Panc1 (cell line): ENCODE data around the gene MAPRE2.

ENCODE experiments used
- POLR2AphosphoS5 ChIP-seq: IDR thresholded peaks from 2 replicates; pipeline ENCODE4 v1.6.1; 2012; ENCODE audit warnings: mild to moderate bottlenecking, low read depth, low read length, moderate library complexity
- SIN3A ChIP-seq: IDR thresholded peaks from 2 replicates; pipeline ENCODE4 v1.6.1; 2012; ENCODE audit warnings: low read depth, mild to moderate bottlenecking, low read length, moderate library complexity, borderline replicate concordance; ENCODE audit not compliant: insufficient read depth
- TF ChIP-seq, protein P1 (sequence below): fragments of 450-650 bp; IDR thresholded peaks from 2 replicates; pipeline ENCODE4 v1.5.1; 2017; ENCODE audit warnings: mild to moderate bottlenecking
- TF ChIP-seq, protein P2 (sequence below), 2 experiments: IDR thresholded peaks; 2 replicates each; pipeline ENCODE4 v1.6.1; 2011 to 2012; ENCODE audit warnings: low read depth in 2 of 2, control low read depth in 1 of 2, low read length in 1 of 2, mild to moderate bottlenecking in 1 of 2, moderate library complexity in 1 of 2; ENCODE audit not compliant: insufficient read depth in 1 of 2

DNA sequence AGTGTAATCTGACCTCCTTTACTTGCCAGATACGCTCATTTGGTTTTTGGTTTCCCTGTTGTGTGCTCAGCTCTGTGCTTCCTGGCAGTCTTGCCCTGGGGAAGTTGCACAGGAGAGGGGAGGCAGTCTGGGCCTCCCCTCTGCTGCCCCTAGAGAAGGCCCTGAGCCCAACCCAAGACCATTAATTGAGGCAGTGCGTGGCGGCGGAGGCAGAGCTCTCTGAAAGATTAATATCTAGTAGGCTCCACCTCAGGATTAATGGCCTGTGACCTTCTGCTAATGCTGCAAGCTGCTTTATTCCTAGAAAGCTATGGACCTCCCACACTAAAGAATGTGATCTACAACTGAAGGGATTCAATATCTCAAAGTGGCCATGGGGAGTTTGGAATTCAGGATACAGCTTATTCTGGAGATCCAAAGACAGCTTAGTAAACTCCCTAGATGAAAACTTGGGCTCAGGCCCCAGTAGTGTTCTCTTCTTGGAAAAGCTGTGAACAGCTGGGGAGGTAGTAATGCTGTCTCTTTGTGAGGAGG lies 41.4 kb upstream of the MAPRE2 start:
- TF ChIP-seq, protein P1, sequence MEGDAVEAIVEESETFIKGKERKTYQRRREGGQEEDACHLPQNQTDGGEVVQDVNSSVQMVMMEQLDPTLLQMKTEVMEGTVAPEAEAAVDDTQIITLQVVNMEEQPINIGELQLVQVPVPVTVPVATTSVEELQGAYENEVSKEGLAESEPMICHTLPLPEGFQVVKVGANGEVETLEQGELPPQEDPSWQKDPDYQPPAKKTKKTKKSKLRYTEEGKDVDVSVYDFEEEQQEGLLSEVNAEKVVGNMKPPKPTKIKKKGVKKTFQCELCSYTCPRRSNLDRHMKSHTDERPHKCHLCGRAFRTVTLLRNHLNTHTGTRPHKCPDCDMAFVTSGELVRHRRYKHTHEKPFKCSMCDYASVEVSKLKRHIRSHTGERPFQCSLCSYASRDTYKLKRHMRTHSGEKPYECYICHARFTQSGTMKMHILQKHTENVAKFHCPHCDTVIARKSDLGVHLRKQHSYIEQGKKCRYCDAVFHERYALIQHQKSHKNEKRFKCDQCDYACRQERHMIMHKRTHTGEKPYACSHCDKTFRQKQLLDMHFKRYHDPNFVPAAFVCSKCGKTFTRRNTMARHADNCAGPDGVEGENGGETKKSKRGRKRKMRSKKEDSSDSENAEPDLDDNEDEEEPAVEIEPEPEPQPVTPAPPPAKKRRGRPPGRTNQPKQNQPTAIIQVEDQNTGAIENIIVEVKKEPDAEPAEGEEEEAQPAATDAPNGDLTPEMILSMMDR = no peak
- TF ChIP-seq POLR2AphosphoS5 = no peak
- TF ChIP-seq, protein P2, sequence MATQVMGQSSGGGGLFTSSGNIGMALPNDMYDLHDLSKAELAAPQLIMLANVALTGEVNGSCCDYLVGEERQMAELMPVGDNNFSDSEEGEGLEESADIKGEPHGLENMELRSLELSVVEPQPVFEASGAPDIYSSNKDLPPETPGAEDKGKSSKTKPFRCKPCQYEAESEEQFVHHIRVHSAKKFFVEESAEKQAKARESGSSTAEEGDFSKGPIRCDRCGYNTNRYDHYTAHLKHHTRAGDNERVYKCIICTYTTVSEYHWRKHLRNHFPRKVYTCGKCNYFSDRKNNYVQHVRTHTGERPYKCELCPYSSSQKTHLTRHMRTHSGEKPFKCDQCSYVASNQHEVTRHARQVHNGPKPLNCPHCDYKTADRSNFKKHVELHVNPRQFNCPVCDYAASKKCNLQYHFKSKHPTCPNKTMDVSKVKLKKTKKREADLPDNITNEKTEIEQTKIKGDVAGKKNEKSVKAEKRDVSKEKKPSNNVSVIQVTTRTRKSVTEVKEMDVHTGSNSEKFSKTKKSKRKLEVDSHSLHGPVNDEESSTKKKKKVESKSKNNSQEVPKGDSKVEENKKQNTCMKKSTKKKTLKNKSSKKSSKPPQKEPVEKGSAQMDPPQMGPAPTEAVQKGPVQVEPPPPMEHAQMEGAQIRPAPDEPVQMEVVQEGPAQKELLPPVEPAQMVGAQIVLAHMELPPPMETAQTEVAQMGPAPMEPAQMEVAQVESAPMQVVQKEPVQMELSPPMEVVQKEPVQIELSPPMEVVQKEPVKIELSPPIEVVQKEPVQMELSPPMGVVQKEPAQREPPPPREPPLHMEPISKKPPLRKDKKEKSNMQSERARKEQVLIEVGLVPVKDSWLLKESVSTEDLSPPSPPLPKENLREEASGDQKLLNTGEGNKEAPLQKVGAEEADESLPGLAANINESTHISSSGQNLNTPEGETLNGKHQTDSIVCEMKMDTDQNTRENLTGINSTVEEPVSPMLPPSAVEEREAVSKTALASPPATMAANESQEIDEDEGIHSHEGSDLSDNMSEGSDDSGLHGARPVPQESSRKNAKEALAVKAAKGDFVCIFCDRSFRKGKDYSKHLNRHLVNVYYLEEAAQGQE (IDR thresholded peaks at IDR 0.05; ENCODE audit: insufficient read depth in 1 of 2, low read depth in 2 of 2, low read length in 1 of 2) = no peak
- TF ChIP-seq SIN3A = no peak
